ENCODE measurements around the gene TPSAB1.

- TF ChIP-seq CTCF (conservative IDR thresholded peaks at IDR 0.05; ENCODE audit: low read length), result no peak
- TF ChIP-seq EZH2phosphoT487 (IDR thresholded peaks at IDR 0.05; ENCODE audit: borderline replicate concordance, low read depth, low read length), result no peak
Observed at GRCh38 chr16:1222553-1223354, 17.8 kb upstream of the TPSAB1 start.

Data from OCI-LY7 (cell line).